Measurements from ENCODE around the gene ACTN1. TPM values are rescaled to one million over a fixed set of nuclear protein-coding genes. Genes with fewer than 3 reads are reported as not detected.

Gene ACTN1
- total RNA-seq, 1 donor from 2014 or later: 1,102 TPM

DNA sequence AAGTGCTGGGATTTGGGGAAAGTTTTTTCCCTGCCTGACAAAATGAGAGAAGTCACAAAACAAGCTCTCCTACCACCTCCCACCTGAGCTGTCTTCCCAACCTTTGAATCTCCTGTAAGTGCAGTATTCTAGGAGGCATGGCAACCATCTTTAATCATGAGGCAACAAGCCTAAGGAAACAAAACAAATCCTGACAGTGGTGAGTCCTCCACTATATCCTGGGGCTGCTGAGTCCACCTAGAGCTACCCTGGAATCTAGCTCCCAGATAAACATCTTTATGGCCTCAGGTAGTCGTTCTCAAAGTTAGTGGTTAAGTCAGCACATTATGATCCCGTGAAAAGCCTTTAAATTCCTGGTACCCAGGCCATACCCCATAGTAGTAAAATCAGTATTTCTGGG is 22.3 kb upstream of the ACTN1 start:
- Mint-ChIP-seq H3K27ac (ENCODE audit: unreplicated experiment) (no peak overlapping the region), H3K27me3 (ENCODE audit: low read depth) (no peaks in the 10 kb centered on the region), H3K4me3 (ENCODE audit: unreplicated experiment) (no peak overlapping the region), H3K9me3 (ENCODE audit: low read depth) (no peaks in the 10 kb centered on the region), H3K36me3 (ENCODE audit: low read depth) (no peaks in the 10 kb centered on the region), H3K4me1 (ENCODE audit: low read depth) (peaks cover 22% of the 10 kb centered on the region)
- TF ChIP-seq, protein P1, sequence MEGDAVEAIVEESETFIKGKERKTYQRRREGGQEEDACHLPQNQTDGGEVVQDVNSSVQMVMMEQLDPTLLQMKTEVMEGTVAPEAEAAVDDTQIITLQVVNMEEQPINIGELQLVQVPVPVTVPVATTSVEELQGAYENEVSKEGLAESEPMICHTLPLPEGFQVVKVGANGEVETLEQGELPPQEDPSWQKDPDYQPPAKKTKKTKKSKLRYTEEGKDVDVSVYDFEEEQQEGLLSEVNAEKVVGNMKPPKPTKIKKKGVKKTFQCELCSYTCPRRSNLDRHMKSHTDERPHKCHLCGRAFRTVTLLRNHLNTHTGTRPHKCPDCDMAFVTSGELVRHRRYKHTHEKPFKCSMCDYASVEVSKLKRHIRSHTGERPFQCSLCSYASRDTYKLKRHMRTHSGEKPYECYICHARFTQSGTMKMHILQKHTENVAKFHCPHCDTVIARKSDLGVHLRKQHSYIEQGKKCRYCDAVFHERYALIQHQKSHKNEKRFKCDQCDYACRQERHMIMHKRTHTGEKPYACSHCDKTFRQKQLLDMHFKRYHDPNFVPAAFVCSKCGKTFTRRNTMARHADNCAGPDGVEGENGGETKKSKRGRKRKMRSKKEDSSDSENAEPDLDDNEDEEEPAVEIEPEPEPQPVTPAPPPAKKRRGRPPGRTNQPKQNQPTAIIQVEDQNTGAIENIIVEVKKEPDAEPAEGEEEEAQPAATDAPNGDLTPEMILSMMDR (IDR thresholded peaks at IDR 0.05): no peak
- DNase-seq (ENCODE audit: low spot score): no peak

DNA sequence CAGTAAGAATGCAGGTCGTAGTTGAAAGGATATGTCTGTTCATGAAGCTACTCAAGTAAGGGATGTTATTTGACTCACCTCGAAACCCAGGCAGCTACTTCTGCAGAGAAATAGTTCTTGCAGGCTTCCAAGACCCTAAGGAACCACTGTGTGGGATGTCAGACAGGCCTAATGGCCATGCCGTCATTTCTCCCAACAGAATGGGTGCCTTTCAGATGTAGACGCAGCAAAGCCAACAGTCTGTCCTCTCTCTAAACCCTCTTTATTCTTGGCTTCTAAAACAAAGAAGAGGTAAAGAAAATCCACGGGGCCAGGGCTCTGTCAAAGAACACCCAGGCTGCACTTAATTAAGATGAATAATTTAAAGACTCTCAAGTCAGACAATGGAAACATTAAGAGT is 19.0 kb upstream of the ACTN1 start:
- no peak overlapping the region for H3K27ac Mint-ChIP-seq (ENCODE audit: unreplicated experiment)
- H3K27me3 Mint-ChIP-seq (ENCODE audit: low read depth): no peaks in the 10 kb centered on the region
- H3K9me3 Mint-ChIP-seq (ENCODE audit: low read depth): no peaks in the 10 kb centered on the region
- TF ChIP-seq, protein P1 (IDR thresholded peaks at IDR 0.05): no peak
- DNase-seq (ENCODE audit: low spot score): no peak
- no peak overlapping the region for H3K4me3 Mint-ChIP-seq (ENCODE audit: unreplicated experiment)
- H3K36me3 Mint-ChIP-seq (ENCODE audit: low read depth): no peaks in the 10 kb centered on the region
- no peaks in the 10 kb centered on the region for H3K4me1 Mint-ChIP-seq (ENCODE audit: low read depth)

DNA sequence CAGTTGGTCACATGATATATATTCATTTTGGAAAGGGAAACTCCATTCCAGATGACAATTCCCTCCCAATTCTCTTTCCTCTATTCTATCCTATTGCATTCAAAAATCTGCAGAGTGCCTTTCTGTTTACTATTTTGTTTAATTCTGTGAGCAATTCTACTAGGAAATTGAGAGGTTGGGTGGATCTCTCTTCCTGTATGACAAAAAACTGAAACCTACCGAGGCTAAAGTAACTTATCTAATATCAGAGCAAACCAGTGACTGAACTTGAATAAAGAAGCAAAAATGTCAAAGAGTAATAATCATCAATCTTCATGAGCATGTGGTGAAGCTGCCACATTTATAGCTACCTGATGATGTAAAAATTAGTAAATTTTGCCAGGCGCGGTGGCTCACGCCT is 16.6 kb upstream of the ACTN1 start:
- Mint-ChIP-seq H3K27ac (ENCODE audit: unreplicated experiment) (no peak overlapping the region), H3K36me3 (ENCODE audit: low read depth) (no peaks in the 10 kb centered on the region), H3K27me3 (ENCODE audit: low read depth) (no peaks in the 10 kb centered on the region), H3K4me1 (ENCODE audit: low read depth) (no peaks in the 10 kb centered on the region), H3K9me3 (ENCODE audit: low read depth) (no peaks in the 10 kb centered on the region), H3K4me3 (ENCODE audit: unreplicated experiment) (no peak overlapping the region)
- no peak for DNase-seq (ENCODE audit: low spot score)
- TF ChIP-seq, protein P1 (IDR thresholded peaks at IDR 0.05): no peak

- no peak overlapping the region for H3K27ac Mint-ChIP-seq (ENCODE audit: unreplicated experiment)
- no peak for DNase-seq (ENCODE audit: low spot score)
- H3K9me3 Mint-ChIP-seq (ENCODE audit: low read depth): no peaks in the 10 kb centered on the region
- no peaks in the 10 kb centered on the region for H3K4me1 Mint-ChIP-seq (ENCODE audit: low read depth)
- H3K27me3 Mint-ChIP-seq (ENCODE audit: low read depth): no peaks in the 10 kb centered on the region
- TF ChIP-seq, protein P1 (IDR thresholded peaks at IDR 0.05): no peak
- H3K4me3 Mint-ChIP-seq (ENCODE audit: unreplicated experiment): no peak overlapping the region
- H3K36me3 Mint-ChIP-seq (ENCODE audit: low read depth): no peaks in the 10 kb centered on the region
Measured at GRCh38 chr14:68994056-68994455, 15.0 kb upstream of the ACTN1 start.

GRCh38 chr14:68987653-68988036 is 8.5 kb upstream of the ACTN1 start:
- no peaks in the 10 kb centered on the region for H3K36me3 Mint-ChIP-seq (ENCODE audit: low read depth)
- TF ChIP-seq, protein P1 (IDR thresholded peaks at IDR 0.05): no peak
- no peak overlapping the region for H3K27ac Mint-ChIP-seq (ENCODE audit: unreplicated experiment)
- no peak for DNase-seq (ENCODE audit: low spot score)
- no peak overlapping the region for H3K4me3 Mint-ChIP-seq (ENCODE audit: unreplicated experiment)
- H3K27me3 Mint-ChIP-seq (ENCODE audit: low read depth): no peaks in the 10 kb centered on the region
- peaks cover 14% of the 10 kb centered on the region for H3K4me1 Mint-ChIP-seq (ENCODE audit: low read depth)
- H3K9me3 Mint-ChIP-seq (ENCODE audit: low read depth): no peaks in the 10 kb centered on the region
